Measurements from ENCODE around the gene DCC. TPM values are rescaled to one million over a fixed set of nuclear protein-coding genes. Genes with fewer than 3 reads are reported as not detected.
A peak's percentile ranks its signal among the peaks of the same experiment; 100 is the strongest.

The DCC gene
- polyA plus RNA-seq, 1 of the 3 experiments (the other 2 are of a cell fraction) = 0.20 TPM

DNA sequence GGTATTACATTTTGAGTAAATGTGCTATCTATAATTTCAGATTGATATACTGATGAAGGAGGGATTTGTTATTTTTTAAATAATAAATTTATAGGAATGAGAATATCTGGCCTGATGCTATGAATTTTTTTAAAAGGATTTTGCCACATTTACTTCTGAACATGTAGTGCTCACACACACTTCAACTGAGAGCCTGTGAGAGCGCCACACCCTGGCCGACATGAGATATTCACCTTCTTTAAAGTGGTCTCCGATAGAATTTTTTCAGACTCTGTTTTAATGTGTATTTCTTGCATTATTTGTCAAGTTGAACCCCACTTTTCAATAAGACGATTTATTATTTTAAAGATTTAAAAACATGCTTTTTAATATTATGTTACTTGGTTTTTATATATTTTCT is 813.3 kb downstream of the DCC start:
- ChIA-PET POLR2A (no interaction called here), CTCF (interaction anchor here (0.9 to 1.6 kb wide), 2 partner anchors 10 kb away, joined by 3 to 5 read pairs; no protein-coding TSS in a partner anchor)
- Histone ChIP-seq H3K4me2 (no peak overlapping the region), H3K9me3 (no peaks in the 10 kb centered on the region), H4K20me1 (ENCODE audit: insufficient read depth) (no peaks in the 10 kb centered on the region), H3K4me3 (ENCODE audit: low read depth in 2 of 2, low read length in 1 of 2) (peak overlapping the region in 1 of 2 experiments; percentile 39; a peak in 1 of 4 replicates), H3K36me3 (replicated peaks in 1 of 2; ENCODE audit: control insufficient read depth in 1 of 2, insufficient read depth in 2 of 2, low read length in 1 of 2) (no peaks in the 10 kb centered on the region), H2AFZ (ENCODE audit: low read depth) (no peak overlapping the region), H3K9ac (no peak overlapping the region), H3K9me2 (no peaks in the 10 kb centered on the region), H3K4me1 (ENCODE audit: control insufficient read depth in 1 of 2, insufficient read depth in 2 of 2, low read depth in 1 of 2, low read length in 1 of 2) (no peaks in the 10 kb centered on the region), H3F3A (replicated peaks; ENCODE audit: insufficient read depth) (no peaks in the 10 kb centered on the region), H3K27ac (ENCODE audit: low read depth in 2 of 2, low read length in 1 of 2) (no peak overlapping the region), H3K27me3 (ENCODE audit: insufficient read depth) (no peaks in the 10 kb centered on the region), H3K79me2 (ENCODE audit: insufficient read depth) (no peaks in the 10 kb centered on the region)
- DNase-seq = no peak
- whole genome bisulfite sequencing (ENCODE audit: low lambda C conversion rate) = 43% methylated on average over 4 of the region's 4 CpGs
- TF ChIP-seq, protein P1, sequence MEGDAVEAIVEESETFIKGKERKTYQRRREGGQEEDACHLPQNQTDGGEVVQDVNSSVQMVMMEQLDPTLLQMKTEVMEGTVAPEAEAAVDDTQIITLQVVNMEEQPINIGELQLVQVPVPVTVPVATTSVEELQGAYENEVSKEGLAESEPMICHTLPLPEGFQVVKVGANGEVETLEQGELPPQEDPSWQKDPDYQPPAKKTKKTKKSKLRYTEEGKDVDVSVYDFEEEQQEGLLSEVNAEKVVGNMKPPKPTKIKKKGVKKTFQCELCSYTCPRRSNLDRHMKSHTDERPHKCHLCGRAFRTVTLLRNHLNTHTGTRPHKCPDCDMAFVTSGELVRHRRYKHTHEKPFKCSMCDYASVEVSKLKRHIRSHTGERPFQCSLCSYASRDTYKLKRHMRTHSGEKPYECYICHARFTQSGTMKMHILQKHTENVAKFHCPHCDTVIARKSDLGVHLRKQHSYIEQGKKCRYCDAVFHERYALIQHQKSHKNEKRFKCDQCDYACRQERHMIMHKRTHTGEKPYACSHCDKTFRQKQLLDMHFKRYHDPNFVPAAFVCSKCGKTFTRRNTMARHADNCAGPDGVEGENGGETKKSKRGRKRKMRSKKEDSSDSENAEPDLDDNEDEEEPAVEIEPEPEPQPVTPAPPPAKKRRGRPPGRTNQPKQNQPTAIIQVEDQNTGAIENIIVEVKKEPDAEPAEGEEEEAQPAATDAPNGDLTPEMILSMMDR (IDR thresholded peaks at IDR 0.05) = no peak
- no peak for TF ChIP-seq SIN3A (IDR thresholded peaks at IDR 0.05; ENCODE audit: borderline replicate concordance, low read depth, low read length)
- no peak for TF ChIP-seq NRF1 (IDR thresholded peaks at IDR 0.05; ENCODE audit: low read depth, low read length)
- no peak for TF ChIP-seq RXRA (IDR thresholded peaks at IDR 0.05; ENCODE audit: borderline replicate concordance, low read depth)
- TF ChIP-seq TAF1 (IDR thresholded peaks at IDR 0.05; ENCODE audit: borderline replicate concordance, low read depth, low read length) = no peak
- no peak for TF ChIP-seq NFIC (IDR thresholded peaks at IDR 0.05; ENCODE audit: borderline replicate concordance)
- TF ChIP-seq FOXJ3 (CRISPR knock-in tag; IDR thresholded peaks at IDR 0.05) = no peak
- no peak for TF ChIP-seq ZBTB33 (IDR thresholded peaks at IDR 0.05; ENCODE audit: borderline replicate concordance, low read depth)
- TF ChIP-seq MXI1 (IDR thresholded peaks at IDR 0.05; ENCODE audit: low read depth, low read length) = no peak
- TF ChIP-seq, protein P2, sequence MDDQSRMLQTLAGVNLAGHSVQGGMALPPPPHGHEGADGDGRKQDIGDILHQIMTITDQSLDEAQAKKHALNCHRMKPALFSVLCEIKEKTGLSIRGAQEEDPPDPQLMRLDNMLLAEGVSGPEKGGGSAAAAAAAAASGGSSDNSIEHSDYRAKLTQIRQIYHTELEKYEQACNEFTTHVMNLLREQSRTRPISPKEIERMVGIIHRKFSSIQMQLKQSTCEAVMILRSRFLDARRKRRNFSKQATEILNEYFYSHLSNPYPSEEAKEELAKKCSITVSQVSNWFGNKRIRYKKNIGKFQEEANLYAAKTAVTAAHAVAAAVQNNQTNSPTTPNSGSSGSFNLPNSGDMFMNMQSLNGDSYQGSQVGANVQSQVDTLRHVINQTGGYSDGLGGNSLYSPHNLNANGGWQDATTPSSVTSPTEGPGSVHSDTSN (IDR thresholded peaks at IDR 0.05) = no peak
- TF ChIP-seq, protein P3, sequence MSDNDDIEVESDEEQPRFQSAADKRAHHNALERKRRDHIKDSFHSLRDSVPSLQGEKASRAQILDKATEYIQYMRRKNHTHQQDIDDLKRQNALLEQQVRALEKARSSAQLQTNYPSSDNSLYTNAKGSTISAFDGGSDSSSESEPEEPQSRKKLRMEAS (IDR thresholded peaks at IDR 0.05; ENCODE audit: low read depth) = no peak
- no peak for TF ChIP-seq SMC3 (IDR thresholded peaks at IDR 0.05; ENCODE audit: low read depth, low read length)
- TF ChIP-seq EP300 (IDR thresholded peaks at IDR 0.05; ENCODE audit: borderline replicate concordance in 1 of 2, low read depth in 1 of 2, low read length in 1 of 2) = no peak
- TF ChIP-seq TCF12 (IDR thresholded peaks at IDR 0.05) = no peak
- TF ChIP-seq FOXM1 (IDR thresholded peaks at IDR 0.05; ENCODE audit: low read depth) = no peak
